HepG2 (cell line): ENCODE data around the gene CA11. TPM values are rescaled to one million over a fixed set of nuclear protein-coding genes. Genes with fewer than 3 reads are reported as not detected.

Source experiments
- ATF1 ChIP-seq: IDR thresholded peaks from 2 replicates; pipeline ENCODE4 v1.6.1; 2016; ENCODE audit warnings: mild to moderate bottlenecking, control low read depth
- CEBPB ChIP-seq: IDR thresholded peaks from 2 replicates; pipeline ENCODE4 v1.6.1; 2011; ENCODE audit warnings: low read depth, low read length, improper control_type of control experiment, borderline replicate concordance
- ISL2 ChIP-seq: sonication (generic); formaldehyde crosslinking; IDR thresholded peaks from 2 replicates; pipeline ENCODE4 v1.5.0; 2020; ENCODE audit warnings: missing genetic modification reagents
- PLRG1 ChIP-seq: fragments of 450-650 bp; conservative IDR thresholded peaks from 2 replicates; pipeline ENCODE4 v1.6.1; 2016
- SOX13 ChIP-seq, 3 experiments: fragments of 450-650 bp in 1 of 3; sonication (generic) in 1 of 3; formaldehyde crosslinking in 1 of 3; IDR thresholded peaks in 2 of 3; conservative IDR thresholded peaks in 1 of 3; 2 replicates each; pipeline versions ENCODE4 v1.5.0 to v1.6.1; 2016 to 2020; ENCODE audit warnings: antibody characterized with exemption in 1 of 3, mild to moderate bottlenecking in 1 of 3, missing compliant biosample characterization in 1 of 3, missing genetic modification reagents in 1 of 3, moderate library complexity in 1 of 3
- TBP ChIP-seq: sonication (generic); formaldehyde crosslinking; IDR thresholded peaks from 2 replicates; pipeline ENCODE4 v1.5.0; 2020; ENCODE audit warnings: missing genetic modification reagents
- THAP11 ChIP-seq: IDR thresholded peaks from 2 replicates; pipeline ENCODE4 v1.6.1; 2016; ENCODE audit warnings: missing biosample characterization, missing genetic modification reagents
- polyA plus RNA-seq, 8 experiments: library from polyadenylated mRNA; depleted of rRNA in 3 of 8; stranded (reverse) in 7 of 8; unstranded in 1 of 8; fragments of >200 nt; fragmentation: Illumina TruSeq in 4 of 8; extraction: Trizol in 4 of 8; gene quantifications; 2 replicates each; pipeline versions ENCODE4 v1.2.1 to v1.2.3, GENCODE V29; 2011 to 2016; ENCODE audit warnings: low read depth in 4 of 8, missing spikeins in 1 of 8, mixed read lengths in 1 of 8; ENCODE audit not compliant: insufficient read depth in 1 of 8
- total RNA-seq, 5 experiments: library from RNA; depleted of rRNA; stranded (reverse); fragments of >200 nt; fragmentation: Illumina TruSeq; extraction: Trizol; gene quantifications; 2 replicates each; pipeline ENCODE4 v1.2.3, GENCODE V29; 2016; ENCODE audit warnings: low read depth in 1 of 5
- TF ChIP-seq, protein P1 (sequence below): IDR thresholded peaks from 2 replicates; pipeline ENCODE4 v1.4.0; 2020; ENCODE audit warnings: mild to moderate bottlenecking, missing genetic modification reagents
- TF ChIP-seq, protein P2 (sequence below): sonication (generic); formaldehyde crosslinking; IDR thresholded peaks from 2 replicates; pipeline ENCODE4 v1.8.0; 2022; ENCODE audit warnings: mild to moderate bottlenecking, missing genetic modification reagents, borderline replicate concordance
- TF ChIP-seq, protein P3 (sequence below): IDR thresholded peaks from 2 replicates; pipeline ENCODE4 v1.6.1; 2012; ENCODE audit warnings: low read depth, low read length, improper control_type of control experiment

The CA11 gene
- total and polyA plus RNA-seq, 2 of the 13 experiments (the other 11 are each of a cell fraction or from before 2014, with no cell fraction given), result 0.41 to 0.58 TPM

DNA sequence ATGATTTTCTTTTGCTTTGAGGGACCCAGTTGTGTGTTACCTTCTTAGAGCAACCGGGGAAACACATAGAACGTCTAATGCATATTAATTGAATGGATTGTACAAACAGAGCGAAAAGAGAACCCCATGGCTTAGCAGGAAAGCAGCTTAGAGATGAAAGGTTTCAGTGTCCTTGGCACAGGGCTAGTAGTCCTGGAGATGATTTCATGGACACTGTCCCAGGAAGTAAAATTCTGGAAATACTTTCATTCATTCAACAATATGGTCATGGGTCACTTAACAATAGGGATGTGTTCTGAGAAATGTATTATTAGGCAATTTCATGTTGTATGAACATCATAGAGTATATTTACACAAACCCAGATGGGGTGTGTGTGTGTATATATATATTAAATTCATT is 40.1 kb upstream of the CA11 start (continued):
- TF ChIP-seq, protein P1, sequence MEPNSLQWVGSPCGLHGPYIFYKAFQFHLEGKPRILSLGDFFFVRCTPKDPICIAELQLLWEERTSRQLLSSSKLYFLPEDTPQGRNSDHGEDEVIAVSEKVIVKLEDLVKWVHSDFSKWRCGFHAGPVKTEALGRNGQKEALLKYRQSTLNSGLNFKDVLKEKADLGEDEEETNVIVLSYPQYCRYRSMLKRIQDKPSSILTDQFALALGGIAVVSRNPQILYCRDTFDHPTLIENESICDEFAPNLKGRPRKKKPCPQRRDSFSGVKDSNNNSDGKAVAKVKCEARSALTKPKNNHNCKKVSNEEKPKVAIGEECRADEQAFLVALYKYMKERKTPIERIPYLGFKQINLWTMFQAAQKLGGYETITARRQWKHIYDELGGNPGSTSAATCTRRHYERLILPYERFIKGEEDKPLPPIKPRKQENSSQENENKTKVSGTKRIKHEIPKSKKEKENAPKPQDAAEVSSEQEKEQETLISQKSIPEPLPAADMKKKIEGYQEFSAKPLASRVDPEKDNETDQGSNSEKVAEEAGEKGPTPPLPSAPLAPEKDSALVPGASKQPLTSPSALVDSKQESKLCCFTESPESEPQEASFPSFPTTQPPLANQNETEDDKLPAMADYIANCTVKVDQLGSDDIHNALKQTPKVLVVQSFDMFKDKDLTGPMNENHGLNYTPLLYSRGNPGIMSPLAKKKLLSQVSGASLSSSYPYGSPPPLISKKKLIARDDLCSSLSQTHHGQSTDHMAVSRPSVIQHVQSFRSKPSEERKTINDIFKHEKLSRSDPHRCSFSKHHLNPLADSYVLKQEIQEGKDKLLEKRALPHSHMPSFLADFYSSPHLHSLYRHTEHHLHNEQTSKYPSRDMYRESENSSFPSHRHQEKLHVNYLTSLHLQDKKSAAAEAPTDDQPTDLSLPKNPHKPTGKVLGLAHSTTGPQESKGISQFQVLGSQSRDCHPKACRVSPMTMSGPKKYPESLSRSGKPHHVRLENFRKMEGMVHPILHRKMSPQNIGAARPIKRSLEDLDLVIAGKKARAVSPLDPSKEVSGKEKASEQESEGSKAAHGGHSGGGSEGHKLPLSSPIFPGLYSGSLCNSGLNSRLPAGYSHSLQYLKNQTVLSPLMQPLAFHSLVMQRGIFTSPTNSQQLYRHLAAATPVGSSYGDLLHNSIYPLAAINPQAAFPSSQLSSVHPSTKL (CRISPR knock-in tag), result peak; percentile 52
- TF ChIP-seq PLRG1, result no peak
- TF ChIP-seq SOX13 (IDR thresholded peaks at IDR 0.05), result no peak
- peak in 1 of 2 experiments; percentile 66; a peak in 1 of 4 replicates for TF ChIP-seq SOX13 (CRISPR knock-in tag; conservative IDR thresholded peaks at IDR 0.05 in 1 of 2, IDR thresholded peaks at IDR 0.05 in 1 of 2)
- TF ChIP-seq, protein P2, sequence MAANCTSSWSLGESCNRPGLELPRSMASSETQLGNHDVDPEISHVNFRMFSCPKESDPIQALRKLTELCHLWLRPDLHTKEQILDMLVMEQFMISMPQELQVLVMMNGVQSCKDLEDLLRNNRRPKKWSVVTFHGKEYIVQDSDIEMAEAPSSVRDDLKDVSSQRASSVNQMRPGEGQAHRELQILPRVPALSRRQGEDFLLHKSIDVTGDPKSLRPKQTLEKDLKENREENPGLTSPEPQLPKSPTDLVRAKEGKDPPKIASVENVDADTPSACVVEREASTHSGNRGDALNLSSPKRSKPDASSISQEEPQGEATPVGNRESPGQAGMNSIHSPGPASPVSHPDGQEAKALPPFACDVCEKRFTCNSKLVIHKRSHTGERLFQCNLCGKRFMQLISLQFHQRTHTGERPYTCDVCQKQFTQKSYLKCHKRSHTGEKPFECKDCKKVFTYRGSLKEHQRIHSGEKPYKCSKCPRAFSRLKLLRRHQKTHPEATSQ (CRISPR knock-in tag), result no peak
- TF ChIP-seq THAP11 (CRISPR knock-in tag), result no peak
- no peak for TF ChIP-seq ATF1
- TF ChIP-seq ISL2 (CRISPR knock-in tag), result 0 out of 2 replicates have a peak, but pooled peaks have one; percentile 47
- TF ChIP-seq, protein P3, sequence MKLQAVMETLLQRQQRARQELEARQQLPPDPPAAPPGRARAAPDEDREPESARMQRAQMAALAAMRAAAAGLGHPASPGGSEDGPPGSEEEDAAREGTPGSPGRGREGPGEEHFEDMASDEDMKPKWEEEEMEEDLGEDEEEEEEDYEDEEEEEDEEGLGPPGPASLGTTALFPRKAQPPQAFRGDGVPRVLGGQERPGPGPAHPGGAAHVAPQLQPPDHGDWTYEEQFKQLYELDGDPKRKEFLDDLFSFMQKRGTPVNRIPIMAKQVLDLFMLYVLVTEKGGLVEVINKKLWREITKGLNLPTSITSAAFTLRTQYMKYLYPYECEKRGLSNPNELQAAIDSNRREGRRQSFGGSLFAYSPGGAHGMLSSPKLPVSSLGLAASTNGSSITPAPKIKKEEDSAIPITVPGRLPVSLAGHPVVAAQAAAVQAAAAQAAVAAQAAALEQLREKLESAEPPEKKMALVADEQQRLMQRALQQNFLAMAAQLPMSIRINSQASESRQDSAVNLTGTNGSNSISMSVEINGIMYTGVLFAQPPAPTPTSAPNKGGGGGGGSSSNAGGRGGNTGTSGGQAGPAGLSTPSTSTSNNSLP, result peak; percentile 38
- no peak for TF ChIP-seq TBP (CRISPR knock-in tag)
- peak; percentile 24; the same call in 1 of the 2 replicates for TF ChIP-seq CEBPB
